H54 (cell line): ENCODE results near the gene FKBP5.
"Not testable (repeated sequence)": the region's sequence is repeated elsewhere in the genome, so short reads cannot be mapped to it uniquely, and the experiment has no call there.

Experiments used
- DNase-seq: peaks from one replicate; pipeline ENCODE4 v3.0.0; 2011; ENCODE audit warnings: low spot score, mixed read lengths; ENCODE audit not compliant: insufficient read length
- FAIRE-seq: peaks from 3 replicates; lab custom pipeline; 2011; peaks lifted over from hg19 to GRCh38; lab: Jason Lieb, UNC
- POLR2A ChIP-seq: IDR thresholded peaks from 2 replicates; pipeline ENCODE4 v1.6.1; 2011; ENCODE audit warnings: low read depth, mild to moderate bottlenecking, low read length

FKBP5 gene

DNA sequence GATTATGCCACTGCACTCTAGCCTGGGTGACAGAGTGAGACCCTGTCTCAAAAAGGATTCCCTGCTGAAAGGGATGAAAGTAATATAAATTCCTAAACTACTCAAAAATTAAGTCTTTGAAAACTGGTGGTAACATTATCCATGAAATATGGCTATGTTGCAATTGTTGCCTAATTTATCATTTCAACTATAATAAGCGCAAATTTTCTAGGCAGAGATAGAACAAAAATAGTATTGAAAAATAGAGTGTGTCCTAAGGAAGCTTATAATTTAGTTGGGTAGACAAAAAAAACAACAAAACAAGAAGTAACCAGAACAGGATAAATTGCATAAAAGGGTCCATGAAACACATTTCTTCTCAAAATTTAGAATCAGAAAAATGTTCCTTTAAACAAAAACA lies 68.0 kb downstream of the FKBP5 start:
- DNase-seq (no peak), FAIRE-seq (peak; percentile 62)
- no peak for TF ChIP-seq POLR2A

- no peak for FAIRE-seq
- TF ChIP-seq POLR2A = no peak
- no peak for DNase-seq
These were observed 75.0 kb downstream of the FKBP5 start for GRCh38 chr6:35613762-35614161.

DNA sequence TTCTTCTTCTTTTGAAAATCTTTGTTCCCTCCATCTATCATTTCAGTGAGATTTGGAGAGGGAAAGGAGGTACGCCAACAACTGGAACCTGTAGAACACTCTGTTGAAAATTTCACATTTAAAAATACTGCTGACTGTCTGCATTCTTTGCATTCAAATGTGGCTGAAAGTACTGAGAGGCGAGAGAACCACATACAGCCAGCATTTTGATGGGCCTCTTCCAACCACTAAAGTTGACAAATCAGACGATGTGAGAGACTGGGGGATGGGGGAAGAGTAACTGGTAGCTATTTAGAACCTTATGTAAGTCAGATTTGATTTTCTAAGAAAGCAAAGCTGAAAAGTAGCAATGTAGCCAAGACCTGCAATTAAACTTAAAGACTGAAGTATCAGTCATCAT lies 77.5 kb downstream of the FKBP5 start:
- FAIRE-seq (no peak), DNase-seq (no peak)
- no peak for TF ChIP-seq POLR2A

GRCh38 chr6:35610830-35611229 lies 77.9 kb downstream of the FKBP5 start:
- DNase-seq (no peak), FAIRE-seq (no peak)
- TF ChIP-seq POLR2A = no peak

GRCh38 chr6:35609588-35609987 lies 79.1 kb downstream of the FKBP5 start:
- DNase-seq (no peak), FAIRE-seq (no peak)
- no peak for TF ChIP-seq POLR2A

GRCh38 chr6:35607517-35608233 lies 81.0 kb downstream of the FKBP5 start:
- no peak for TF ChIP-seq POLR2A
- FAIRE-seq = no peak

DNA sequence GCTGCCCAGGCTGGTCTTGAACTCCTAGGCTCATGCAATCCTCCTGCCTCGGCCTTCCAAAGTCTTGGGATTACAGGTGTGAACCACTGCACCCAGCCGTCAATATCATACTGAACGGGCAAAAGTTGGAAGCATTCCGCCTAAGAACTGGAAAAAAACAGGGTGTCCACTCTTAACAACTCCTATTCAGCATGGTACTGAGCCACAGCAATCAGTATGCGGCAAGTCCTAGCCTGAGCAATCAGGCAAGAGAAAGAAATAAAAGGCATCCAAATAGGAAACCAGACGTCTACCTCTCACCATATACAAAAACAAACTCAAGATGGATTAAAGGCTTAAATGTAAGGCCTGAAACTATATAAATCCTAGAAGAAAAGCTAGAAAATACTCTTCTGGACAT lies 83.1 kb downstream of the FKBP5 start:
- TF ChIP-seq POLR2A = no peak
- FAIRE-seq = no peak
- no peak for DNase-seq

More at GRCh38 chr6:35607517-35608233, 81.0 kb downstream of the FKBP5 start:
- DNase-seq = no peak

GRCh38 chr6:35603326-35604202 lies 85.2 kb downstream of the FKBP5 start:
- no peak for TF ChIP-seq POLR2A
- DNase-seq (no peak), FAIRE-seq (no peak)

DNA sequence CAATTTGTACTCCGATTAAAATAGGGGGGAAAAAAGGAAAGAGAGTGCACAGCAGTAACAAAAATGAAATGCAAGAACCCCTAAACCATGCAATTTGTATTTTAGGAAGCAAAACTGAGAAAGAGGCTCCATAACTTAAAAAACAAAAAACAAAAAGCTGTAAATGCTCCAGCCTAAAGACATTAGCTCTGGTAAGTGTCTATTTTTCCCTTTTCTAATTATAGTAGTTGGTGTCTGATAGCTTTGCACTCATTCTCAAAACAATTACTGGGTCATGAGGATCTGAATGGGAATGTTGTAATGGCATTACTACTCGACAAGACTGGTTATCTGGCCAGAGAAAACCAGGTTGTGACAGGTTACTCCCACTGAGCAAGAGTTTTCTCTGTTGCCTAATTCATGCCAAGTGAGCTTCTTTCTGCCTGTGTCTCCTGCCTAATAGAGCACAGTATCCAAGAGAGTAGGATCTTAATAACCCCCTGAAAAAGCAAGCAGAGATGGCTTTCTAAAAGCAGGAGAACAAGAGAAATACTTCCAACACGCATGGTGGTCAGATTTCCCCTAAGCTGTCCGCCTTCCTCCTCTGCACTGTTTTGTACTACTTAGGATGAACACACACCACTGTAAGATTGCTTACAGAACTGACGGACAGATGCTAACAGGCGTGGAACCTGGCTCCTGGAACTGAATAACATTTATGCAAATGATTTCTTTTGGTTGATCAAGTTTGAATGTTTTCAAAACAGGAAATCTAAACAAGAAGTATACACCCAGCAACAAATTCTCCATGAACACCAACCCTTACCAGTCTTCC lies 86.4 kb downstream of the FKBP5 start:
- FAIRE-seq (peak; percentile 43), DNase-seq (no peak)
- TF ChIP-seq POLR2A = no peak

- DNase-seq (no peak), FAIRE-seq (peak; percentile 57)
- no peak for TF ChIP-seq POLR2A
These were observed 87.2 kb downstream of the FKBP5 start for GRCh38 chr6:35601331-35602132.

GRCh38 chr6:35600659-35601125 lies 88.0 kb downstream of the FKBP5 start:
- FAIRE-seq (no peak), DNase-seq (no peak)
- TF ChIP-seq POLR2A = no peak

DNA sequence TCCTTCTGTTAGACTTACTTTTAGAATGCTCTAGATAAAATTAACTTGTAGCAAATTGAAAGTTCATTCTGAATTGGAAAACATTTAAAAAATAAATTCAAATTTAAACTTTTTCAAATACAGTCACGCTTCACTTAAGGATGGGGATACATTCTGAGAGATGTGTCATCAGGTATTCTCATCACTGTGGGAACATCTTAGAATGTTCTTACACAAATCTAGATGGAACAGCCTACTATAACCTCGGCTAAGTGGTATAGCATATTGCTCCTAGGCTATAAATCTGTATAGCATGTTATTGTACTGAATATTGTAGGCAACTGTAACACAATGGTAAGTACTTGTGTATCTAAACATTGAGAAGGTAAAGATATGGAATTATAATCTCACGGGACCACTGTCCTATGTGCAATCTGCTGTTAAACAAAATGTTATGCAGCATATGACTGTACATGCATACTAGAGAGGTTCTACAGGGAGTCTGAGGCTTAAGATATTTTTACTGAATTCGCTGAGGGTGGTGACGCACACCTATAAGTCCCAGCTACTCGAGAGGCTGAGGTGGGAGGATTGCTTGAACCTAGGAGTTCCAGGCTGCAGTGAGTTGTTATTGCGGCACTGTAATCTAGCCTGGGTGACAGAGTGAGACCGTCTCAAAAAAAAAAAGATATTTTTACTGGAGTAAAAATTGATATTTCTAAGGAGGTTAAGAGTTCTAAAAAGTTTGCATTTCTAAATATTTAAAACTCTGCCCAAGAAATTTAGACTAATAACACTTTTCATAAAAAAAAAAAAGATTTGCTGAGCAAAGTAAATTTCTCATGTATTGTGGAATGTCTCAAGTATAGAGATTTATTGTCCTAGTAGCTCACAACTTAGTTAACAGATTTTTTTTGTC lies 88.7 kb downstream of the FKBP5 start:
- DNase-seq (no peak), FAIRE-seq (peak; percentile 68)
- no peak for TF ChIP-seq POLR2A

DNA sequence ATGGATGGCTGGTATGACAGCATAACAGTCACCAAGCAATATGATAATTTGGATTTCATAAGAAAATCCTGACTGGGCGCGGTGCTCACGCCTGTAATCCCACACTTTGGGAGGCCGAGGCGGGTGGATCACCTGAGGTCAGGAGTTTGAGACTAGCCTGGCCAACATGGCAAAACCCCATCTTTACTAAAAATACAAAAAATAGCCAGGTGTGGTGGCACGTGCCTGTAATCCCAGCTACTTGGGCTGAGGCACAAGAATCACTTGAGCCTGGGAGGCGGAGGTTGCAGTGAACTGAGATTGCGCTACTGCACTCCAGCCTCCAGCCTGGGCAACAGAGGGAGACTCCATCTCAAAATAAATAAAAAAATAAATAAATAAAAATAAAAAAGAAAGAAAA lies 90.1 kb downstream of the FKBP5 start:
- not testable (repeated sequence) for DNase-seq, FAIRE-seq
